SK-N-SH (cell line): ENCODE results near the gene CPXM1. TPM values are rescaled to one million over a fixed set of nuclear protein-coding genes. Genes with fewer than 3 reads are reported as not detected.

Experiments
- CTCF ChIA-PET: fragments of 300-600, 350-600 bp; formaldehyde crosslinking; extraction: SDS; loops from one replicate; lab custom pipeline; 2021; lab: Yijun Ruan, JAX
- POLR2A ChIA-PET: fragments of 350-600 bp; sonication (Branson Sonifier 250); formaldehyde crosslinking; extraction: SDS; loops from one replicate; lab custom pipeline; 2020; ENCODE audit warnings: antibody characterized with exemption, inconsistent platforms; lab: Yijun Ruan, JAX
- DNase-seq: peaks from one replicate; pipeline ENCODE4 v3.0.0; 2012
- H2AFZ ChIP-seq: fragments of 200-600 bp; sonication (generic); 2 replicates; pipeline ENCODE4 v1.8.1; 2016; ENCODE audit warnings: antibody characterized with exemption, mild to moderate bottlenecking, low read depth
- H3F3A ChIP-seq: fragments of 200-600 bp; sonication (generic); replicated peaks from 2 replicates; pipeline ENCODE3; 2016; ENCODE audit warnings: antibody characterized with exemption, mild to moderate bottlenecking; ENCODE audit not compliant: insufficient read depth
- H3K27ac ChIP-seq, 2 experiments: fragments of 200-500 bp in 1 of 2; fragments of 200-600 bp in 1 of 2; sonication (Bioruptor generic) in 1 of 2; sonication (generic), shearing (Covaris generic) in 1 of 2; 2 replicates each; pipeline versions ENCODE4 v1.5.1 to v1.6.1; 2014 to 2016; ENCODE audit warnings: low read depth in 2 of 2, inconsistent platforms in 1 of 2, low read length in 1 of 2, mild to moderate bottlenecking in 1 of 2, mixed read lengths in 1 of 2
- H3K27me3 ChIP-seq: fragments of 200-600 bp; sonication (generic), shearing (Covaris generic); 2 replicates; pipeline ENCODE4 v1.6.1; 2016; ENCODE audit warnings: mixed run types; ENCODE audit not compliant: insufficient read depth
- H3K36me3 ChIP-seq, 2 experiments: fragments of 200-500 bp in 1 of 2; fragments of 200-600 bp in 1 of 2; sonication (Bioruptor generic) in 1 of 2; sonication (generic) in 1 of 2; replicated peaks in 1 of 2; 2 replicates each; pipeline versions ENCODE3 to v1.5.1; 2014 to 2016; ENCODE audit warnings: low read length in 1 of 2, mild to moderate bottlenecking in 1 of 2; ENCODE audit not compliant: insufficient read depth in 2 of 2, control insufficient read depth in 1 of 2
- H3K4me1 ChIP-seq, 2 experiments: fragments of 200-500 bp in 1 of 2; fragments of 200-600 bp in 1 of 2; sonication (Bioruptor generic) in 1 of 2; sonication (generic), shearing (Covaris generic) in 1 of 2; 2 replicates each; pipeline versions ENCODE4 v1.5.1 to v1.6.1; 2014 to 2016; ENCODE audit warnings: low read depth in 1 of 2, low read length in 1 of 2, mixed run types in 1 of 2; ENCODE audit not compliant: insufficient read depth in 2 of 2, control insufficient read depth in 1 of 2
- H3K4me2 ChIP-seq: fragments of 200-600 bp; sonication (generic), shearing (Covaris generic); 2 replicates; pipeline ENCODE4 v1.6.1; 2017; ENCODE audit warnings: mixed run types
- H3K4me3 ChIP-seq, 2 experiments: fragments of 200-500 bp in 1 of 2; fragments of 200-600 bp in 1 of 2; sonication (Bioruptor generic) in 1 of 2; sonication (generic), shearing (Covaris generic) in 1 of 2; 2 replicates each; pipeline versions ENCODE4 v1.5.1 to v1.8.1; 2014 to 2016; ENCODE audit warnings: low read depth in 2 of 2, inconsistent platforms in 1 of 2, low read length in 1 of 2, mild to moderate bottlenecking in 1 of 2, mixed read lengths in 1 of 2, moderate library complexity in 1 of 2
- H3K79me2 ChIP-seq: fragments of 200-600 bp; sonication (generic); 2 replicates; pipeline ENCODE4 v1.8.1; 2017; ENCODE audit warnings: mild to moderate bottlenecking; ENCODE audit not compliant: insufficient read depth
- H3K9ac ChIP-seq: fragments of 200-600 bp; sonication (generic); 2 replicates; pipeline ENCODE4 v1.6.1; 2017; ENCODE audit warnings: mixed run types
- H3K9me2 ChIP-seq: fragments of 200-600 bp; sonication (generic); 2 replicates; pipeline ENCODE4 v1.6.1; 2017; ENCODE audit warnings: mixed run types
- H3K9me3 ChIP-seq: fragments of 200-600 bp; sonication (generic); 2 replicates; pipeline ENCODE4 v1.6.1; 2017; ENCODE audit warnings: mixed run types, mild to moderate bottlenecking, moderate library complexity
- H4K20me1 ChIP-seq: fragments of 200-600 bp; sonication (generic); 2 replicates; pipeline ENCODE4 v1.6.1; 2017; ENCODE audit warnings: mild to moderate bottlenecking, mixed run types; ENCODE audit not compliant: insufficient read depth
- ELF1 ChIP-seq: IDR thresholded peaks from 2 replicates; pipeline ENCODE4 v1.4.0; 2012
- FOSL2 ChIP-seq: IDR thresholded peaks from 2 replicates; pipeline ENCODE4 v1.4.0; 2012; ENCODE audit warnings: low read depth, mild to moderate bottlenecking, moderate library complexity, borderline replicate concordance
- FOXM1 ChIP-seq: IDR thresholded peaks from 2 replicates; pipeline ENCODE4 v1.4.0; 2012; ENCODE audit warnings: low read depth, mild to moderate bottlenecking
- GABPA ChIP-seq: IDR thresholded peaks from 2 replicates; pipeline ENCODE4 v1.4.0; 2012; ENCODE audit warnings: low read depth, mild to moderate bottlenecking
- NFIC ChIP-seq: IDR thresholded peaks from 2 replicates; pipeline ENCODE4 v1.4.0; 2012; ENCODE audit warnings: borderline replicate concordance
- POLR2AphosphoS5 ChIP-seq: IDR thresholded peaks from 2 replicates; pipeline ENCODE4 v1.6.1; 2012; ENCODE audit warnings: low read depth, low read length
- RAD21 ChIP-seq: IDR thresholded peaks from 2 replicates; pipeline ENCODE4 v1.6.1; 2012; ENCODE audit warnings: mild to moderate bottlenecking, low read length
- RCOR1 ChIP-seq: fragments of 150-350 bp; IDR thresholded peaks from 2 replicates; pipeline ENCODE4 v1.6.1; 2017; ENCODE audit warnings: antibody characterized with exemption, low read length
- REST ChIP-seq: IDR thresholded peaks from 2 replicates; pipeline ENCODE4 v1.6.1; 2012; ENCODE audit warnings: mild to moderate bottlenecking, low read depth, low read length, moderate library complexity
- RFX5 ChIP-seq: IDR thresholded peaks from 2 replicates; pipeline ENCODE4 v1.6.1; 2012; ENCODE audit warnings: mild to moderate bottlenecking, improper control_type of control experiment, low read length
- SMC3 ChIP-seq: IDR thresholded peaks from 2 replicates; pipeline ENCODE4 v1.6.1; 2012; ENCODE audit warnings: low read depth, low read length, improper control_type of control experiment
- TAF1 ChIP-seq: IDR thresholded peaks from 2 replicates; pipeline ENCODE4 v1.6.1; 2012; ENCODE audit warnings: low read depth, mild to moderate bottlenecking, low read length, moderate library complexity, borderline replicate concordance
- TEAD4 ChIP-seq: IDR thresholded peaks from 2 replicates; pipeline ENCODE4 v1.4.0; 2012; ENCODE audit warnings: mild to moderate bottlenecking, borderline replicate concordance; ENCODE audit not compliant: insufficient read depth
- USF2 ChIP-seq: fragments of 150-350 bp; IDR thresholded peaks from 2 replicates; pipeline ENCODE4 v1.6.1; 2017; ENCODE audit warnings: antibody characterized with exemption, low read length, low read depth, borderline replicate concordance
- YY1 ChIP-seq: IDR thresholded peaks from 2 replicates; pipeline ENCODE4 v1.4.0; 2012; ENCODE audit warnings: low read depth, mild to moderate bottlenecking
- WGBS: methylation state at CpG from one replicate; pipeline ENCODE4 v1.1.6; 2017; ENCODE audit warnings: low lambda C conversion rate; 5-methylcytosine and 5-hydroxymethylcytosine counted together
- polyA plus RNA-seq, 3 experiments: library from polyadenylated mRNA; depleted of rRNA; stranded (reverse); fragments of >200 nt; gene quantifications; 2 replicates each; pipeline ENCODE4 v1.2.3, GENCODE V29; 2012
- TF ChIP-seq, protein P1 (sequence below): IDR thresholded peaks from 2 replicates; pipeline ENCODE4 v1.4.0; 2012; ENCODE audit warnings: low read depth, borderline replicate concordance
- TF ChIP-seq, protein P2 (sequence below): fragments of 200-600 bp; sonication (generic); IDR thresholded peaks from 2 replicates; pipeline ENCODE4 v1.6.1; 2017; ENCODE audit warnings: antibody characterized with exemption, mild to moderate bottlenecking, moderate library complexity

Gene CPXM1
- polyA plus RNA-seq, 1 of the 3 experiments (the other 2 are of a cell fraction) = 99.9 TPM

DNA sequence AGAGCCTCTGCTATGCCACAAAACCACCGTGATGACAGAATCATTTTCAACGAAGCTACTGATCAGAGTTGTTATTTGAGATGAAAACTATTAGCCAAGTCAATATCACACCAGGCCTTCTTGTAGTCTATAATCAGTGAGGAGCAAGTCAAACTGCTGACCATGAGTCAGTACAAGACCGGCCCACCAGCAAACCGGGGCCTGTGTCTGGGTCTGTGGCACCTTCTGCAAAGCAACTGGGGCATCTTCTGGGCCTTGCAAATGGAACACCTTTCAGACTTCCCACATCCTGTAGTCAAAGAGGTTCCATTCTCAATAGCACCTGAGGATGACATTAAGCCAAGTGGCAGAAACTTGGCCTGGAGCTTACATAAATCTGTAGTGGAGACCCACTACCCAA, 38.5 kb downstream of the CPXM1 start:
- H3K4me1 ChIP-seq = no peaks in the 10 kb centered on the region
- no peaks in the 10 kb centered on the region for H3K9me2 ChIP-seq
- no peak overlapping the region for H2AFZ ChIP-seq
- ChIA-PET POLR2A (no interaction called here), CTCF (interaction anchor here (0.7 to 2.8 kb wide), 3 partner anchors 14 to 74 kb away, joined by 3 to 8 read pairs (median 3); no protein-coding TSS in a partner anchor)
- whole genome bisulfite sequencing = 94% methylated on average over 2 of the region's 4 CpGs
- no peak overlapping the region for H3K4me3 ChIP-seq
- no peaks in the 10 kb centered on the region for H3K79me2 ChIP-seq
- H3K36me3 ChIP-seq = no peaks in the 10 kb centered on the region
- H3F3A ChIP-seq = no peaks in the 10 kb centered on the region
- H3K27me3 ChIP-seq = no peaks in the 10 kb centered on the region
- no peak for DNase-seq
- TF ChIP-seq FOSL2 = no peak
- TF ChIP-seq ELF1 = no peak
- no peak for TF ChIP-seq TAF1
- no peak for TF ChIP-seq SMC3
- TF ChIP-seq, protein P1, sequence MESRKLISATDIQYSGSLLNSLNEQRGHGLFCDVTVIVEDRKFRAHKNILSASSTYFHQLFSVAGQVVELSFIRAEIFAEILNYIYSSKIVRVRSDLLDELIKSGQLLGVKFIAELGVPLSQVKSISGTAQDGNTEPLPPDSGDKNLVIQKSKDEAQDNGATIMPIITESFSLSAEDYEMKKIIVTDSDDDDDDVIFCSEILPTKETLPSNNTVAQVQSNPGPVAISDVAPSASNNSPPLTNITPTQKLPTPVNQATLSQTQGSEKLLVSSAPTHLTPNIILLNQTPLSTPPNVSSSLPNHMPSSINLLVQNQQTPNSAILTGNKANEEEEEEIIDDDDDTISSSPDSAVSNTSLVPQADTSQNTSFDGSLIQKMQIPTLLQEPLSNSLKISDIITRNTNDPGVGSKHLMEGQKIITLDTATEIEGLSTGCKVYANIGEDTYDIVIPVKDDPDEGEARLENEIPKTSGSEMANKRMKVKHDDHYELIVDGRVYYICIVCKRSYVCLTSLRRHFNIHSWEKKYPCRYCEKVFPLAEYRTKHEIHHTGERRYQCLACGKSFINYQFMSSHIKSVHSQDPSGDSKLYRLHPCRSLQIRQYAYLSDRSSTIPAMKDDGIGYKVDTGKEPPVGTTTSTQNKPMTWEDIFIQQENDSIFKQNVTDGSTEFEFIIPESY = no peak
- TF ChIP-seq FOXM1 = no peak
- no peak for TF ChIP-seq RFX5
- TF ChIP-seq, protein P2, sequence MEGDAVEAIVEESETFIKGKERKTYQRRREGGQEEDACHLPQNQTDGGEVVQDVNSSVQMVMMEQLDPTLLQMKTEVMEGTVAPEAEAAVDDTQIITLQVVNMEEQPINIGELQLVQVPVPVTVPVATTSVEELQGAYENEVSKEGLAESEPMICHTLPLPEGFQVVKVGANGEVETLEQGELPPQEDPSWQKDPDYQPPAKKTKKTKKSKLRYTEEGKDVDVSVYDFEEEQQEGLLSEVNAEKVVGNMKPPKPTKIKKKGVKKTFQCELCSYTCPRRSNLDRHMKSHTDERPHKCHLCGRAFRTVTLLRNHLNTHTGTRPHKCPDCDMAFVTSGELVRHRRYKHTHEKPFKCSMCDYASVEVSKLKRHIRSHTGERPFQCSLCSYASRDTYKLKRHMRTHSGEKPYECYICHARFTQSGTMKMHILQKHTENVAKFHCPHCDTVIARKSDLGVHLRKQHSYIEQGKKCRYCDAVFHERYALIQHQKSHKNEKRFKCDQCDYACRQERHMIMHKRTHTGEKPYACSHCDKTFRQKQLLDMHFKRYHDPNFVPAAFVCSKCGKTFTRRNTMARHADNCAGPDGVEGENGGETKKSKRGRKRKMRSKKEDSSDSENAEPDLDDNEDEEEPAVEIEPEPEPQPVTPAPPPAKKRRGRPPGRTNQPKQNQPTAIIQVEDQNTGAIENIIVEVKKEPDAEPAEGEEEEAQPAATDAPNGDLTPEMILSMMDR = no peak
- no peak for TF ChIP-seq USF2
- no peak for TF ChIP-seq YY1
- TF ChIP-seq RAD21 = no peak
- TF ChIP-seq POLR2AphosphoS5 = no peak
- TF ChIP-seq RCOR1 = no peak
- H3K27ac ChIP-seq = no peak overlapping the region
- H4K20me1 ChIP-seq = no peaks in the 10 kb centered on the region
- H3K9me3 ChIP-seq = no peaks in the 10 kb centered on the region
- no peak overlapping the region for H3K4me2 ChIP-seq
- H3K9ac ChIP-seq = no peak overlapping the region

DNA sequence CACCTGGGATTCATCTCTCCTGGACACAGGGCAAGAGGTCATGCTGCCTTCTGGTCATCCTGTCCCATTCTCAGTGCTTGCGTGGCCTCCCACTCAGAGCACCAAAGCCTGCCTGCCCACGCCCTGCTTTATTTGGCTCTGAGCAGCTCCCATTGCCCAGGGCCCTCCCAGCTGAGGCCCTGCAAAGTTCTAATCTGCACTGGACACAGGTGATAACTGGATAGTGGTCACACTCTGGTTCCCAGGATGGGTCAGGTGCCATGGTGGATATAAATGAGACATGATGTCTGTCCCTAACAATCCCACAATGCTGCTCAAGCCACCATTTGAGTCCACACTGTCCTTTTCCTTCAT, 39.5 kb downstream of the CPXM1 start:
- Histone ChIP-seq H3K27me3 (no peaks in the 10 kb centered on the region), H3K9ac (no peak overlapping the region), H3K9me3 (no peaks in the 10 kb centered on the region), H3K79me2 (no peaks in the 10 kb centered on the region), H3K27ac (no peak overlapping the region), H4K20me1 (no peaks in the 10 kb centered on the region), H2AFZ (no peak overlapping the region), H3F3A (no peaks in the 10 kb centered on the region), H3K4me1 (no peaks in the 10 kb centered on the region), H3K4me2 (no peak overlapping the region), H3K4me3 (no peak overlapping the region), H3K9me2 (no peaks in the 10 kb centered on the region), H3K36me3 (no peaks in the 10 kb centered on the region)
- ChIA-PET CTCF (interaction anchor here (1.0 to 2.8 kb wide), 2 partner anchors 21 to 73 kb away, joined by 3 to 8 read pairs; no protein-coding TSS in a partner anchor), POLR2A (no interaction called here)
- DNase-seq = no peak
- 100% methylated on average over 2 of the region's 2 CpGs for WGBS
- TF ChIP-seq GABPA = no peak
- no peak for TF ChIP-seq REST
- no peak for TF ChIP-seq FOSL2
- no peak for TF ChIP-seq TEAD4
- TF ChIP-seq, protein P2 = no peak
- TF ChIP-seq RFX5 = no peak
- TF ChIP-seq NFIC = no peak
